ENCODE data around the gene NLRC5.

- TF ChIP-seq CTCF (IDR thresholded peaks at IDR 0.05) (no peak), POLR2A (IDR thresholded peaks at IDR 0.05) (no peak), EP300 (IDR thresholded peaks at IDR 0.05) (peak; percentile 71 to 92)
Observed at GRCh38 chr16:57061084-57061905, 71.9 kb downstream of the NLRC5 start.

All from tibial nerve (tissue), 4 donors.